Lung (tissue), 12 donors: Measurements from ENCODE around the gene GPR152. TPM values are rescaled to one million over a fixed set of nuclear protein-coding genes. Genes with fewer than 3 reads are reported as not detected.
A peak's percentile ranks its signal among the peaks of the same experiment; 100 is the strongest.

ENCODE experiments used
- ATAC-seq: fragments of 200-7000 bp; cut with Tn5 transposase; one replicate; pipeline ENCODE4 v1.9.1; 2020; ENCODE audit warnings: moderate number of reproducible peaks; ENCODE audit not compliant: insufficient read depth, low FRiP score
- DNase-seq, 3 donors: peaks; one replicate each; pipeline ENCODE4 v3.0.0-alpha.2; 2013 to 2017
- H3K27ac ChIP-seq, 2 donors: one replicate each; pipeline ENCODE4 v1.5.1; 2013; ENCODE audit warnings: mild to moderate bottlenecking in 2 of 2, moderate library complexity in 2 of 2, control low read depth in 1 of 2, inconsistent platforms in 1 of 2, low read depth in 1 of 2, low read length in 1 of 2
- H3K27me3 ChIP-seq, 3 donors: one replicate each; pipeline ENCODE4 v1.5.1; 2013; ENCODE audit warnings: low read length in 2 of 3; ENCODE audit not compliant: control insufficient read depth in 3 of 3, insufficient read depth in 3 of 3
- H3K36me3 ChIP-seq, 4 donors: one replicate each; pipeline ENCODE4 v1.5.1; 2013; ENCODE audit warnings: low read length in 4 of 4, mild to moderate bottlenecking in 1 of 4, moderate library complexity in 1 of 4; ENCODE audit not compliant: control insufficient read depth in 4 of 4, insufficient read depth in 4 of 4
- H3K4me1 ChIP-seq, 5 donors: one replicate each; pipeline ENCODE4 v1.5.1; 2013; ENCODE audit warnings: low read length in 5 of 5, mild to moderate bottlenecking in 2 of 5, moderate library complexity in 1 of 5; ENCODE audit not compliant: control insufficient read depth in 5 of 5, insufficient read depth in 5 of 5
- H3K4me3 ChIP-seq: one replicate; pipeline ENCODE4 v1.5.1; 2013; ENCODE audit warnings: mild to moderate bottlenecking, control low read depth, moderate library complexity
- H3K9ac ChIP-seq, 2 donors: one replicate each; pipeline ENCODE4 v1.5.1; 2013; ENCODE audit warnings: low read length in 2 of 2, control low read depth in 1 of 2; ENCODE audit not compliant: insufficient read depth in 1 of 2
- H3K9me3 ChIP-seq, 4 donors: one replicate each; pipeline ENCODE4 v1.5.1; 2013; ENCODE audit warnings: low read length in 3 of 4, mild to moderate bottlenecking in 1 of 4, moderate library complexity in 1 of 4; ENCODE audit not compliant: control insufficient read depth in 4 of 4, insufficient read depth in 3 of 4
- CTCF ChIP-seq: IDR thresholded peaks from 2 replicates; pipeline ENCODE4 v1.5.1; 2012; ENCODE audit warnings: mild to moderate bottlenecking; ENCODE audit errors: control extremely low read depth, extremely low read depth
- WGBS, 2 donors: extraction: QIAGEN DNeasy Blood & Tissue Kit; methylation state at CpG; one replicate each; pipeline ENCODE4 v1.1.7; 2013; 5-methylcytosine and 5-hydroxymethylcytosine counted together
- polyA plus RNA-seq, 2 donors: library from polyadenylated mRNA; stranded (reverse); fragments of 200-250 nt; gene quantifications; one replicate each; pipeline ENCODE4 v1.2.1, GENCODE V29; 2013
- total RNA-seq, 2 donors: library from RNA; depleted of rRNA in 1 of 2; stranded (reverse); fragments of >200 nt in 1 of 2; gene quantifications; one replicate each; pipeline ENCODE4 v1.2.1, GENCODE V29; 2014 to 2021
- donor health status: control.
- donor health status: control.
- donor health status: Bipolar disorder and iron deficiency.
- donor health status: healthy.
- donor health status: DM: yes; HTN: yes; CAD: no.

Gene GPR152
- total and polyA plus RNA-seq, 4 donors: 0.06 TPM; not detected in 3

GRCh38 chr11:67418476-67419281 lies 33.9 kb downstream of the GPR152 start:
- peaks cover 0 to 2% (median 0%) of the 10 kb centered on the region in 4 donors for H3K9me3 ChIP-seq
- 45 to 59% methylated on average over 26 of the region's 26 CpGs for WGBS, 2 donors
- no peak for DNase-seq
- ATAC-seq: no peak
- no peaks in the 10 kb centered on the region for H3K36me3 ChIP-seq
- TF ChIP-seq CTCF: no peak
- H3K27me3 ChIP-seq: peaks cover 0 to 2% (median 0%) of the 10 kb centered on the region in 3 donors
- H3K4me3 ChIP-seq: no peak overlapping the region
- peaks cover 0 to 41% (median 18%) of the 10 kb centered on the region in 5 donors for H3K4me1 ChIP-seq
- peak overlapping the region in 1 of 2 donors; percentile 67 for H3K27ac ChIP-seq
- H3K9ac ChIP-seq: no peak overlapping the region

- peaks cover 0 to 3% (median 2%) of the 10 kb centered on the region in 3 donors for H3K27me3 ChIP-seq
- H3K9me3 ChIP-seq: peaks cover 0 to 2% (median 0%) of the 10 kb centered on the region in 4 donors
- DNase-seq (no peak), ATAC-seq (no peak)
- WGBS, 2 donors: 82 to 91% methylated on average over 10 to 12 of the region's 12 CpGs
- peaks cover 0 to 41% (median 18%) of the 10 kb centered on the region in 5 donors for H3K4me1 ChIP-seq
- no peaks in the 10 kb centered on the region for H3K36me3 ChIP-seq
- H3K27ac ChIP-seq: peak overlapping the region; percentile 26 to 36
- H3K4me3 ChIP-seq: no peak overlapping the region
- no peak overlapping the region for H3K9ac ChIP-seq
- no peak for TF ChIP-seq CTCF
These were observed 35.1 kb downstream of the GPR152 start for GRCh38 chr11:67417425-67417824.

GRCh38 chr11:67416416-67417335 lies 35.9 kb downstream of the GPR152 start:
- Histone ChIP-seq H3K36me3 (no peaks in the 10 kb centered on the region), H3K9ac (no peak overlapping the region), H3K9me3 (peaks cover 0 to 2% (median 0%) of the 10 kb centered on the region in 4 donors), H3K27me3 (peaks cover 0 to 3% (median 2%) of the 10 kb centered on the region in 3 donors), H3K4me1 (peaks cover 0 to 41% (median 18%) of the 10 kb centered on the region in 5 donors), H3K4me3 (no peak overlapping the region), H3K27ac (peak overlapping the region; percentile 26 to 36)
- WGBS, 2 donors: 48 to 54% methylated on average over 21 of the region's 21 CpGs
- no peak for TF ChIP-seq CTCF
- ATAC-seq (no peak), DNase-seq (peak; percentile 58 to 78 (median 64))
